Measurements from ENCODE around the gene ZNF460. TPM values are rescaled to one million over a fixed set of nuclear protein-coding genes. Genes with fewer than 3 reads are reported as not detected.

Gene ZNF460
- total RNA-seq, 1 donor from 2014 or later: 76.1 TPM

DNA sequence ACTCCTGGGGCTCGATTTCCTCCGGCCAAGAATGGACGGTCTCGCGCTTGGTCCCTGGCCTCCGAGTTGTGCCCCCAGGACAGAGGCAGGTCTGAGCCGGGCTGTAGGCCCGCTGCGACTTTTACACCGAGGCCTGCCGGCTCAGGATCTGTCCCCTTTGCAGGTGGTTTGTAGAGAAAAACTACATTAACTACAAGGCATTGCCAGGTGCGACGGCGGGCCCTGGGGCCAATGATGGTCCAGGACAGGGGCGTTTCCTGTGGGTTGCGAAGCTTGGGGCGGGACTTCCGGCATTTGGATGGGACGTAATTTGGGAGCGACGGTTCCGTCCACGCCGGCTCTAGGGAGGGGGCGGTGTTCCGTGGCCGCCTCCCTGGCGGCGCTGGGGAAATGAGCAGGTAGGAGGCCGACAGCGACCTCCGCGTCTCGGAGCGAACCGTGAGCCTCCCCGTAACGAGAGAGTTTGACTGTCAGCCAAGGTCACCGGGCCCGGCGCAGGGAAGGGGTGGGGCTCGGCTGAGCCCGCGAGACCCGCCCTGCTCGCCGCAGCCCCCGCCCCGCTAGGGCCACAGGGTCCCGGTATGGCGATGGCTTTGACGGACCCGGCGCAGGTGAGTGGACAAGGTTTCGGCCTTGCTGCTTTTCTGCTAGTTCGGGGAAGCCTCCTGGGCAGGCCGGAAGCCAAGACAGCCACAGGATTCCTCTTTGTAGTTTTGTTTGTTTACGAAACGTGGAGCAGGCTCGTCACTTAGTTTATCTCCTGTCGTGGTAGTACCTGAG lies 39.8 kb upstream of the ZNF460 start, which contains the start of gene ZNF805:
ZNF805 (plus strand) TSS at position 322 of the 780 bp plus-strand sequence; CDS start at position 582, 260 bp downstream.
- H3K27me3 ChIP-seq: no peaks in the 10 kb centered on the region
- H3K4me3 ChIP-seq: peak within 1 kb of the TSS; percentile 70 to 83
- intact Hi-C loops (cut with DNase I): no loop called here
- H3K36me3 ChIP-seq: peaks cover 3 to 19% of the 10 kb centered on the region in 2 donors
- TF ChIP-seq POLR2AphosphoS5 (IDR thresholded peaks at IDR 0.05; ENCODE audit: insufficient read depth in 1 of 2, low read depth in 1 of 2) (peak; percentile 88 to 97), POLR2A (IDR thresholded peaks at IDR 0.05) (no peak)
- TF ChIP-seq, protein P1, sequence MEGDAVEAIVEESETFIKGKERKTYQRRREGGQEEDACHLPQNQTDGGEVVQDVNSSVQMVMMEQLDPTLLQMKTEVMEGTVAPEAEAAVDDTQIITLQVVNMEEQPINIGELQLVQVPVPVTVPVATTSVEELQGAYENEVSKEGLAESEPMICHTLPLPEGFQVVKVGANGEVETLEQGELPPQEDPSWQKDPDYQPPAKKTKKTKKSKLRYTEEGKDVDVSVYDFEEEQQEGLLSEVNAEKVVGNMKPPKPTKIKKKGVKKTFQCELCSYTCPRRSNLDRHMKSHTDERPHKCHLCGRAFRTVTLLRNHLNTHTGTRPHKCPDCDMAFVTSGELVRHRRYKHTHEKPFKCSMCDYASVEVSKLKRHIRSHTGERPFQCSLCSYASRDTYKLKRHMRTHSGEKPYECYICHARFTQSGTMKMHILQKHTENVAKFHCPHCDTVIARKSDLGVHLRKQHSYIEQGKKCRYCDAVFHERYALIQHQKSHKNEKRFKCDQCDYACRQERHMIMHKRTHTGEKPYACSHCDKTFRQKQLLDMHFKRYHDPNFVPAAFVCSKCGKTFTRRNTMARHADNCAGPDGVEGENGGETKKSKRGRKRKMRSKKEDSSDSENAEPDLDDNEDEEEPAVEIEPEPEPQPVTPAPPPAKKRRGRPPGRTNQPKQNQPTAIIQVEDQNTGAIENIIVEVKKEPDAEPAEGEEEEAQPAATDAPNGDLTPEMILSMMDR (IDR thresholded peaks at IDR 0.05): peak in 1 of 3 experiments; percentile 7
- H3K4me1 ChIP-seq: peaks cover 28% of the 10 kb centered on the region
- no peaks in the 10 kb centered on the region for H3K9me3 ChIP-seq
- peak; percentile 46 to 93 for DNase-seq (ENCODE audit: extremely low spot score in 2 of 2)
- peak within 1 kb of the TSS; percentile 62 for H3K27ac ChIP-seq

DNA sequence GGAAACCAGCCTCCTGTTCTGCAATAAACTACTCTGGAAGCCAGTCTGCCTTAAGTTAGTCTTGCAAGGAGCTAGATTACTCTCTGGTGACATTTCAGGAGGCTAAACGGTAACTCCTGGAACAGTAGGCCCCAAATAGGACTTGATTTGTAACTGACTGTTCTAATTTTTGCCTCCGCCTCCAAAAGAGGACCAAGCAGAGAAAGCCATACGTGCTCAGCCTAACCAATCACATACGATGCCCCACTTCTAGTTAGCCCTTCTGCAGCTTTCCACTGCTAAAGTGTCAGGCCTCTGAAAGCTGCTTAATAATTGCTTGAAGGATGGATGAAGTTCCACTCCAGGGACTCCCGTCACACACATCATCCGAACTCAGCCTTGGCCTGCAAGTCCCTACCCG lies 39.1 kb upstream of the ZNF460 start:
- peak in 1 of 2 donors; percentile 32 for DNase-seq (ENCODE audit: extremely low spot score in 2 of 2)
- intact Hi-C loops (cut with DNase I): no loop called here
- Histone ChIP-seq H3K27ac (peak overlapping the region; percentile 62), H3K4me1 (peaks cover 28% of the 10 kb centered on the region), H3K9me3 (no peaks in the 10 kb centered on the region), H3K4me3 (peak overlapping the region; percentile 70 to 83), H3K36me3 (peaks cover 3 to 26% of the 10 kb centered on the region in 2 donors), H3K27me3 (no peaks in the 10 kb centered on the region)
- TF ChIP-seq POLR2AphosphoS5 (IDR thresholded peaks at IDR 0.05; ENCODE audit: insufficient read depth in 1 of 2, low read depth in 1 of 2): no peak
- no peak for TF ChIP-seq POLR2A (IDR thresholded peaks at IDR 0.05)
- TF ChIP-seq, protein P1 (IDR thresholded peaks at IDR 0.05): no peak

DNA sequence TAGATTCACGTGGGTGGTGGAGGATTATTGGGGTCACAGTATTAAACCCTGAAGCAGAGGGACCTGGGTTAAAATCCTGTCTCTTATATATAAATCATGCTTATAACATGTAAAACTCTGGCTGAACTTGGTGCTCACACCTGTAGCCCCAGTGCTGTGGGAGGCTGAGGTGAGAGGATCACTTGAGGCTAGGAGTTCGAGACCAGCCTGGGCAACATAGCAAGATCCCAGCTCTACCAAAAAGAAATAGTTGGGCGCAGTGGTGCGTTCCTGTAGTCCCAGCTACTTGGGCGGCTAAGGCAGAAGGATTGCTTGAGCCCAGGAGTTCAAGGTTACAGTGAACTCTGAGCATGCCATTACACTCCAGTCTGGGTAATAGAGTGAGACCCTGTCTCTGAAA lies 37.5 kb upstream of the ZNF460 start:
- H3K4me1 ChIP-seq: peaks cover 28% of the 10 kb centered on the region
- no peaks in the 10 kb centered on the region for H3K9me3 ChIP-seq
- no peak overlapping the region for H3K27ac ChIP-seq
- no peaks in the 10 kb centered on the region for H3K27me3 ChIP-seq
- intact Hi-C loops (cut with DNase I): no loop called here
- TF ChIP-seq, protein P1 (IDR thresholded peaks at IDR 0.05): no peak
- no peak for TF ChIP-seq POLR2AphosphoS5 (IDR thresholded peaks at IDR 0.05; ENCODE audit: insufficient read depth in 1 of 2, low read depth in 1 of 2)
- no peak for TF ChIP-seq POLR2A (IDR thresholded peaks at IDR 0.05)
- DNase-seq (ENCODE audit: extremely low spot score in 2 of 2): peak; percentile 22 to 40
- H3K36me3 ChIP-seq: peaks cover 3 to 42% of the 10 kb centered on the region in 2 donors
- no peak overlapping the region for H3K4me3 ChIP-seq

DNA sequence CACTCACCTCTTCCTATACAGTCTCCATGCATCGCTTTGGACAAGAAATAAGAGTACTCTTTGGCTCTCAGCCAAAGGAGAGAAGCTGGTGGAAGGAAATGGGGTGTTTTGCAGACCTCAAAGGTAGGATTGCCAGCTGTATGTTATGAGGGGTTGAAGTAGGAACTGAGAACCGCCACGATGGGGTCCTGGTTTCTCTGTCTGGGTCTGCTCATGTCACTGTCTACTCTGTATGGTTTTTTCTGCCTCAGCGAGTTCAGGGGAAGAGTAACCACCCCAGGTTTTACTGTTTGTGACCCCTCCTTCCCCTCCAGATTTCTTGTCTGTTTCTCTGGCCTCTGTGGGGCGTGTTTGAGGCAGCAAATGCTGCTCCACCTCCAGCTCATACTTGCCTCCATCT lies 35.8 kb upstream of the ZNF460 start:
- H3K36me3 ChIP-seq: peaks cover 3 to 54% of the 10 kb centered on the region in 2 donors
- H3K27me3 ChIP-seq: no peaks in the 10 kb centered on the region
- no peak for DNase-seq (ENCODE audit: extremely low spot score in 2 of 2)
- H3K27ac ChIP-seq: no peak overlapping the region
- TF ChIP-seq, protein P1 (IDR thresholded peaks at IDR 0.05): no peak
- no peak for TF ChIP-seq POLR2A (IDR thresholded peaks at IDR 0.05)
- no peak for TF ChIP-seq POLR2AphosphoS5 (IDR thresholded peaks at IDR 0.05; ENCODE audit: insufficient read depth in 1 of 2, low read depth in 1 of 2)
- H3K4me1 ChIP-seq: peaks cover 28% of the 10 kb centered on the region
- no peaks in the 10 kb centered on the region for H3K9me3 ChIP-seq
- intact Hi-C loops (cut with DNase I): no loop called here
- no peak overlapping the region for H3K4me3 ChIP-seq

DNA sequence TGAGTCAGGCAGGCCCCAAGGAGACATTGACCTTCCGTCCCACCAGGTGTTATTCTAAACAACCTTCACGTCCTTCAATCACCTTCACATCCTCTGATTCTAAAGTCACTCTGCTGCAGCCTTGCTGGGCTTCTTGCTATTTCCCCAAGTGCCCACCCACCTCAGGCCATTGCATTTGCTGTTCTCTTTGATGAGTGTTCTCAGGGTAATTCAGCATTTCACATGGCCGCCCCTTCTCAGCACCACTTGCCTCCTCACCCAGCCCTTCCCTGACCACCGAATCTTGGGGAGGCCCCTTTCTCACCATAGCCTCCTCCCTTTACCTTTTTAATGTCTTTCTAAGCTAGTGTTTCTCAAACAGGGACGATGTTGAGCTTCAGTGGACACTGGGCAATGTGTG lies 35.2 kb upstream of the ZNF460 start:
- no peak overlapping the region for H3K27ac ChIP-seq
- TF ChIP-seq, protein P1 (IDR thresholded peaks at IDR 0.05): no peak
- TF ChIP-seq POLR2AphosphoS5 (IDR thresholded peaks at IDR 0.05; ENCODE audit: insufficient read depth in 1 of 2, low read depth in 1 of 2) (no peak), POLR2A (IDR thresholded peaks at IDR 0.05) (no peak)
- peaks cover 24% of the 10 kb centered on the region for H3K4me1 ChIP-seq
- peak in 1 of 2 donors; percentile 61 for DNase-seq (ENCODE audit: extremely low spot score in 2 of 2)
- H3K36me3 ChIP-seq: peaks cover 3 to 57% of the 10 kb centered on the region in 2 donors
- no peaks in the 10 kb centered on the region for H3K27me3 ChIP-seq
- intact Hi-C loops (cut with DNase I): no loop called here
- H3K4me3 ChIP-seq: no peak overlapping the region
- H3K9me3 ChIP-seq: no peaks in the 10 kb centered on the region
